Measurements from ENCODE around the gene C18orf32.

Gene C18orf32

GRCh38 chr18:49444581-49444980 lies 42.5 kb downstream of the C18orf32 start:
- no peaks in the 10 kb centered on the region; the same call in 1 of the 2 replicates for H4K20me1 ChIP-seq (ENCODE audit: insufficient read depth, low read length)
- no peaks in the 10 kb centered on the region for H3K27me3 ChIP-seq (replicated peaks; ENCODE audit: insufficient read depth, low read length)
- H3K27ac ChIP-seq (ENCODE audit: low read length): no peak overlapping the region
- H2AFZ ChIP-seq (ENCODE audit: low read length): no peak overlapping the region
- peaks cover 60% of the 10 kb centered on the region for H3K79me2 ChIP-seq (ENCODE audit: low read length)
- no peaks in the 10 kb centered on the region for H3F3A ChIP-seq (ENCODE audit: insufficient read depth, low read length)
- TF ChIP-seq EZH2 (optimal IDR thresholded peaks at IDR 0.05; ENCODE audit: low read depth, low read length) (no peak), CTCF (IDR thresholded peaks at IDR 0.05; ENCODE audit: low read length) (no peak), EZH2phosphoT487 (IDR thresholded peaks at IDR 0.05; ENCODE audit: low read length) (no peak)
- H3K9me3 ChIP-seq (replicated peaks; ENCODE audit: insufficient read depth, low read length): no peaks in the 10 kb centered on the region
- H3K4me1 ChIP-seq (ENCODE audit: low read length): no peaks in the 10 kb centered on the region
- no peaks in the 10 kb centered on the region for H3K9me2 ChIP-seq (replicated peaks; ENCODE audit: insufficient read depth, low read length)
- no peaks in the 10 kb centered on the region for H3K36me3 ChIP-seq (replicated peaks; ENCODE audit: insufficient read depth, low read length)
- no peak overlapping the region for H3K4me2 ChIP-seq (ENCODE audit: low read depth, low read length)
- H3K9ac ChIP-seq (ENCODE audit: low read length): no peak overlapping the region
- H3K4me3 ChIP-seq (ENCODE audit: low read length): no peak overlapping the region
- DNase-seq: no peak

- no peaks in the 10 kb centered on the region for H3K9me2 ChIP-seq (replicated peaks; ENCODE audit: insufficient read depth, low read length)
- no peak overlapping the region for H3K27ac ChIP-seq (ENCODE audit: low read length)
- no peaks in the 10 kb centered on the region; the same call in 1 of the 2 replicates for H4K20me1 ChIP-seq (ENCODE audit: insufficient read depth, low read length)
- no peaks in the 10 kb centered on the region for H3F3A ChIP-seq (ENCODE audit: insufficient read depth, low read length)
- no peaks in the 10 kb centered on the region for H3K27me3 ChIP-seq (replicated peaks; ENCODE audit: insufficient read depth, low read length)
- no peaks in the 10 kb centered on the region for H3K9me3 ChIP-seq (replicated peaks; ENCODE audit: insufficient read depth, low read length)
- TF ChIP-seq EZH2 (optimal IDR thresholded peaks at IDR 0.05; ENCODE audit: low read depth, low read length): no peak
- no peak for TF ChIP-seq CTCF (IDR thresholded peaks at IDR 0.05; ENCODE audit: low read length)
- no peak overlapping the region for H3K4me2 ChIP-seq (ENCODE audit: low read depth, low read length)
- no peak overlapping the region for H3K9ac ChIP-seq (ENCODE audit: low read length)
- peaks cover 66% of the 10 kb centered on the region for H3K79me2 ChIP-seq (ENCODE audit: low read length)
- no peaks in the 10 kb centered on the region for H3K4me1 ChIP-seq (ENCODE audit: low read length)
- H3K36me3 ChIP-seq (replicated peaks; ENCODE audit: insufficient read depth, low read length): no peaks in the 10 kb centered on the region
- DNase-seq: no peak
- no peak overlapping the region for H2AFZ ChIP-seq (ENCODE audit: low read length)
- H3K4me3 ChIP-seq (ENCODE audit: low read length): no peak overlapping the region
Measured at GRCh38 chr18:49443837-49444236, 43.2 kb downstream of the C18orf32 start.

GRCh38 chr18:49441338-49441938 lies 45.6 kb downstream of the C18orf32 start:
- no peak overlapping the region for H2AFZ ChIP-seq (ENCODE audit: low read length)
- H4K20me1 ChIP-seq (ENCODE audit: insufficient read depth, low read length): no peaks in the 10 kb centered on the region; the same call in 1 of the 2 replicates
- H3F3A ChIP-seq (ENCODE audit: insufficient read depth, low read length): no peaks in the 10 kb centered on the region
- no peak overlapping the region for H3K4me3 ChIP-seq (ENCODE audit: low read length)
- no peaks in the 10 kb centered on the region for H3K9me3 ChIP-seq (replicated peaks; ENCODE audit: insufficient read depth, low read length)
- H3K36me3 ChIP-seq (replicated peaks; ENCODE audit: insufficient read depth, low read length): no peaks in the 10 kb centered on the region
- no peak for DNase-seq
- no peak overlapping the region for H3K9ac ChIP-seq (ENCODE audit: low read length)
- TF ChIP-seq EZH2phosphoT487 (IDR thresholded peaks at IDR 0.05; ENCODE audit: low read length) (no peak), CTCF (IDR thresholded peaks at IDR 0.05; ENCODE audit: low read length) (no peak), EZH2 (optimal IDR thresholded peaks at IDR 0.05; ENCODE audit: low read depth, low read length) (no peak)
- H3K79me2 ChIP-seq (ENCODE audit: low read length): peaks cover 65% of the 10 kb centered on the region
- H3K9me2 ChIP-seq (replicated peaks; ENCODE audit: insufficient read depth, low read length): no peaks in the 10 kb centered on the region
- no peak overlapping the region for H3K4me2 ChIP-seq (ENCODE audit: low read depth, low read length)
- no peak overlapping the region for H3K27ac ChIP-seq (ENCODE audit: low read length)
- no peaks in the 10 kb centered on the region for H3K4me1 ChIP-seq (ENCODE audit: low read length)
- no peaks in the 10 kb centered on the region for H3K27me3 ChIP-seq (replicated peaks; ENCODE audit: insufficient read depth, low read length)

Measured in MM.1S (cell line).